HG02763 (cell line): Measurements from ENCODE around the gene CNPY1.

Source experiments
- ATAC-seq: cut with Tn5 transposase; IDR thresholded peaks from one replicate; pipeline ENCODE4 v1.9.1; 2021; ENCODE audit warnings: mild to moderate bottlenecking, moderate library complexity; ENCODE audit not compliant: unreplicated experiment

The CNPY1 gene

DNA sequence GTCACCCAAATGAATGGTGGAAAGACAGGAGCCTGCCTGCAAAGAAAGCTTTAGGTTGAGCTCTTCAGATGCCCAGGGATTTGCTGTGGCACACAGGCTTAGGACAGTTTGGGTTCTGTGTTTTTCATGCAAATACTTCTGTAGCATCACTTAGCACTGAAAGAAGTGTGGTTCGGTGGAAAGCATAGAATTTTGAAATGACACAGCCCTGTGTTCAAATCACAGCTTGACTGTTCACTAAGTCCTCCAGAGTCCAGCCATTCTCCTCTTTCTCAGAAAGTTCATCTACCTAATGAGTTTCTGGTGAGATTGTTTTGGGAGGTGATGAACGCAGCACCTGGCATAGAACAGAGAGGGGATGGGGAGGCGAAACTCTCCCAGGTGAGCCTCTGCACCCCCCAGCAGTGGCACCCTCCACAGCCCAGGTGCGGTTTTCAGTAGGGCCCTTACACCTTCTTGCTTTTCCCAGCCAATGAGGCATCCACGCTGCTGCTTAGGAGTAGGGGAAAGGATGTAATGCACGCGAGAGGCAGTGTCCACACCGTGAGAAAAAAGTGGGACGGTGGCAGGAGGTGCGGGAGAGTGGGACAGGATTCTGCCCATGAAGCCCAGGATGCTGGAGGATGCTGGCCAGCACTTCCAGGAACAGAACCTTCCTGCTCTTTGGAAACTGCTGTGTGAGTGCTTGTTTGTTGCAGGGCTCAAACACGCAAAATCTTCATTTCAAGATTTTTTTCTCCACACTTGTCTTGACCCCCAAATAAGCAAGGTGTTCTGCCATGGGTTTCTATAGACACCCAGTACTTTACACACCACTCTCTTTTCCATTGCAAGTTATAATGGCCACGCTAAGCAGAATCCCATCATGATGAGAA, 76.8 kb downstream of the CNPY1 start:
- no peak for ATAC-seq

GRCh38 chr7:155468785-155469148, 77.6 kb downstream of the CNPY1 start:
- no peak for ATAC-seq

- ATAC-seq = no peak
Measured at GRCh38 chr7:155467846-155468784, 78.2 kb downstream of the CNPY1 start.

- peak; percentile 31 for ATAC-seq
Measured at GRCh38 chr7:155466814-155467733, 79.3 kb downstream of the CNPY1 start.

DNA sequence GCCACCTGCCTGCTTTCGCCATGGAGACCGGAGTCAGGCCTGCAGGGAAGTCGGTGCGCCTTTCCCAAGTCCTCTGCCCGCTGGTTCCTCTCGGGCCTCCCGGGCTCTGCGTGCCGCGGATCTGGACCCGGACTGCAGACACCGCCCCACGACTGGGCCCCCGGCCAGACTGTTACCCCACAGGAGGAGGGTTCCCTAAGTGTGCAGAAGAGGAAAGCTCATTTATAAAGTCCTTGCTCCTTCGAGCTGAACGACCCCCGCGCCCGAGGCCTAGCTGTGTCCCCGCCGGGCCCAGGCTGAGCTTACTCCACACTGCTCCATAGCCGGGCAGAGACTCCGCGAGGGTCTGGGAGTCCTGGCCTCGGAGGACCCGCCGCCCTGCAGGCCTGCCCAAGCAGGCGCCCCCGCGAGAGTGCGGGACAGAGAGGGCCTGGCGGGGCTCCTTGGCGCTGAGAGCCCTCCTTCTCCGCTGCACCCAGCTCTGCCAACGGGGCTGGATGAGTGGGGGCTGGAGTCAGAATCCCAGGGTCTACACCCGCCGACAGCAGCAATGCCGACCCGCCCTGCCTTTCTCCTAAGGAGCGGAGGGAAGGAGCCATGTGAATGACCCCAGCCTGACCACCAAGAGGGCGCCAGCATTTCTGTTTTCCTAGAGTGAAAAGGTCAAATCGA, 80.1 kb downstream of the CNPY1 start:
- no peak for ATAC-seq

DNA sequence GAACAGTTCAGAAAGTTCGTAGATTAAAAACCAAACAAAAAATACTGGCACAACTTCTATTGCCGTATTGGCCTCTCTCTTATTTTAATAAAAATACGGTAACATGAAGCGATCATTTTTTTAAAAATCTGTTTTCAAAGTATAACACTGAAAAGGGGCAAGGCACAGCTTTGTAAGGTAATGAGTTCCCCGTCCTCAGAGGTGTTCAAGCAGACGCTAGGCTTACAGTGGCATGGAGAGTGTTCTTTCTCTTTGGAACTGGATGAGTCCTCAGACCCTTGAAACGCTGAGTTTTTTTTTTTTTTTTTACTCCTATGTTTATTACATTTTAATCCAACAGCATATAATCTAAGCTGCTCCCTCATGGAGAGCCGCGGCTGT, 80.6 kb downstream of the CNPY1 start:
- ATAC-seq = no peak

DNA sequence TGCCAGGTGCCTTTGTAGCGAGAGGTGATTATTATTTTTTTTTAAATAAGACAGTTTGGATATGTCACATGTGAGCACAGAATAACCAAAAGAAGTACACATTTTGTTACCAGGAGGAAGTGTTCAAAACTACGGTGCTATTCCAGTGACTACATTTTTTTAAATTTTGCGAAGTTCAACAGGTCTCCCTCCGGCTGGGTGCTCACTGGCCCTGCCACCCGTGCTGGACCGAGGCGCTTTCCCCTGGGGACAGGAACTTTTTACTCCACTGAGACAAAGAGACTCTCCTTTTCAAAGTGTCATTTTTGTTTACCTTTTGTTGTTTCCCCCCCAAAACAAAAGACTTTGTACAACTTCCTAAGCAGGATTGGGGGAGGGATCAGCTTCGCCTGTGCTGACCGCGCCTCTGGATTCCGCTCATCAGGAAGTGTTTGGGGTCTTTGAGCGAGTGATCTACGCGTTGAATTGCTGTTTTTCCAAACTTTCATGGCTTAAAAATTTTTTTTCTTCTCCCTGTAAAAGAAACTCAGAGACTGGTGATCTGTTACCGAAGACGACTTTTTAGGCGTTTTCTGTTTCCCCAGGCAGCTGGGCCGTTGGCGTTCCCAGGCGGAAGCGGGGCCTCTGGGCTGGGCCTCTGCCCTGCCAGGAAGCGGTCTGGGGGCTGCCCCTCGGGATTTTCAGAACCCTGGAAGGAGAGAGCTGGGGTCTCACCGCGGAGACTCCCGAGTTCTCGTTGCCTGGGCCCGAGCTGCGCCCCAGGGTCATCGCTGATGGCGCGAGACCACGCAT, 81.2 kb downstream of the CNPY1 start:
- no peak for ATAC-seq

GRCh38 chr7:155464183-155464582, 82.2 kb downstream of the CNPY1 start:
- no peak for ATAC-seq

DNA sequence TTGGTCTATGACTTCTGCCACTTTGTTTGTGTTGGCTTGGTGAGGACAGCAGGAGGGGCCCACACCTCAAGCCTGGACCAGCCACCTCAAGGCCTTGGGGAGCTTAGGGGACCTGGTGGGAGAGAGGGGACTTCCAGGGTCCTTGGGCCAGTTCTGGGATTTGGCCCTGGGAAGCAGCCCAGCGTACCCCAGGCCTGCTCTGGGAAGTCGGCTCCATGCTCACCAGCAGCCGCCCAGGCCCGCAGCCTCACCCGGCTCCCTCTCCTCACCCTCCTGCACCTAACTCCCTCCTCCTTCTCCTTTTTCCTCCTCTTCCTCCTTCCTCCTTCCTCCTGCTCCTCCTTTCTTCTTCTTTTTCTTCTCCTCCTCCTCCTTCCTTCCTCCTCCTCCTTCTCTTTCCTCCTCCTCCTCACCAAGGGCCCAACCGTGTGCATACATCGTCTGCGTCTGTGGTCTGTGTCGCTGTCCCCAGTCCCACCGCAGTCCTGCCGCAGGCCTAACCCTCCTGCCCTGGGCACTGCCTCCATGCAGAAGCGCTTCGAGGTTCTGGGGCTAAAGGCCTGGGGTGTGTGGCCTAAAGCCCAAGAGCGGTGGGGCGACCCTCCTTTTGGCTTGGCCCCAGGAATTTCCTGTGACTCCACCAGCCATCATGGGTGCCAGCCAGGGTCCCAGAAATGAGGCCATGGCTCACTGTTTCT, 83.1 kb downstream of the CNPY1 start:
- no peak for ATAC-seq

GRCh38 chr7:155462163-155462735, 84.1 kb downstream of the CNPY1 start:
- ATAC-seq = no peak

DNA sequence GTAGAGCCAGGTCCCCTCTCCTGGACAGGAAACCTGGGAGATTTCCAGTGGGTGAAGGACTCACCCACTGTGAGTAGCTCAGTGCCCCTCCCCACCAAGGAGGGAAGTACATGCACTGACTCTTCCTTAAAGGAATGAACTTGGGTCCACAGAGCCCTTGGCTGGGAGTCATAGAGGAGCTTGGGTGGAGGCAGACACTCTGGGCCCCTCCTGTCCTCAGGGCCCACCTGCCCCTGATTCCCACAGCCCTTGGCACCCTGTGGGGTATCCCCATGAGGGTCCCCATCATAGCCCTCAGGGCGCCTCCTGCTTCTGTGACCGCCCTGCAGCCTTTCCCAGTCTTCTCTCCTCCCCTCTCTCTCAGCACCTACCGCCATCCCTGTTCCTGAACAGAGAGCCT, 84.7 kb downstream of the CNPY1 start:
- ATAC-seq = no peak

- ATAC-seq = no peak
Measured at GRCh38 chr7:155460926-155461613, 85.3 kb downstream of the CNPY1 start.

DNA sequence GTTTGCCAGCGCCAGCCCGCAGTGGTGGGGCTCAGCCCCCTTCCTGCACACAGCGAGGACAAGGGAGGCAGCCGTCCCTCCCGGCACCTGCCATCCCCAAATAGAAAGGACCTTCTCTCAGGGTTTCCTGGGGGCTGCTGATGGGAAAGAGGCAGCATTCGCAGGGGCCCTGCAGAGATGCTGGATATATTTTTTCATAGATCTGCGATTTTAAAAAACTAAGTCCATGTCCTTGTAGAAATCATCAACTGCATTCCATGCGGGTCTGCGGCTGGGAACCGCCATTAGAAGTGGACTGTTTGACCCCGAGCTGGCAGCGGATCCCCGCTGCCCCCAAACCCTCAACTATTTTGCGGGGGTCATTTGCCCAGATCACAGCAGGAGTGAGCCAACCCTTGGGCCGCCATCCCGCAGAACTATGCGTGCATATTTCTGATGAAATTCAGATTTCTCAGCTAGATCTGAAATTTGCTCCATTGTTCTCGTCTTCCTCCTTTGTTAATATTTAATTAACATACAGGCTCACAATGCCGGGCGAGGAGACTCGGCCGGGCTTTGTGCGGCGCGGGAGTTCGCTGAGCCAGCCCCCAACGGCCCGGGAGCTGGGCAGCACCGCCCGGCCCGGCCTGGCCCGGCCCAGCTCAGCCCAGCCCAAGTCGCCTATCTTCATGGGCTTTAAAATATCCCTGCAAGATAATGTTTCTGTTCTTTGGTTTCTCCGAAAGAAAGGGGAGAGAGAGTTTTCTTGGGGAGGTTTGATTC, 86.5 kb downstream of the CNPY1 start:
- no peak for ATAC-seq

GRCh38 chr7:155458878-155459699, 87.3 kb downstream of the CNPY1 start:
- ATAC-seq = no peak

DNA sequence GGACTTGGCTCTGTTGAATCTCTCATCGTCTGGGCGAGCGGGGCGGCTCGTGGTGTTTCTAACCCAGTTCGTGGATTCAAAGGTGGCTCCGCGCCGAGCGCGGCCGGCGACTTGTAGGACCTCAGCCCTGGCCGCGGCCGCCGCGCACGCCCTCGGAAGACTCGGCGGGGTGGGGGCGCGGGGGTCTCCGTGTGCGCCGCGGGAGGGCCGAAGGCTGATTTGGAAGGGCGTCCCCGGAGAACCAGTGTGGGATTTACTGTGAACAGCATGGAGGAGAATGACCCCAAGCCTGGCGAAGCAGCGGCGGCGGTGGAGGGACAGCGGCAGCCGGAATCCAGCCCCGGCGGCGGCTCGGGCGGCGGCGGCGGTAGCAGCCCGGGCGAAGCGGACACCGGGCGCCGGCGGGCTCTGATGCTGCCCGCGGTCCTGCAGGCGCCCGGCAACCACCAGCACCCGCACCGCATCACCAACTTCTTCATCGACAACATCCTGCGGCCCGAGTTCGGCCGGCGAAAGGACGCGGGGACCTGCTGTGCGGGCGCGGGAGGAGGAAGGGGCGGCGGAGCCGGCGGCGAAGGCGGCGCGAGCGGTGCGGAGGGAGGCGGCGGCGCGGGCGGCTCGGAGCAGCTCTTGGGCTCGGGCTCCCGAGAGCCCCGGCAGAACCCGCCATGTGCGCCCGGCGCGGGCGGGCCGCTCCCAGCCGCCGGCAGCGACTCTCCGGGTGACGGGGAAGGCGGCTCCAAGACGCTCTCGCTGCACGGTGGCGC, 88.1 kb downstream of the CNPY1 start, which contains the start of gene EN2:
EN2 (plus strand) TSS at position 19 of the 767 bp plus-strand sequence; CDS start at position 268, 249 bp downstream.
- no peak for ATAC-seq
